Measurements from ENCODE around the gene OR5H2. TPM values are rescaled to one million over a fixed set of nuclear protein-coding genes. Genes with fewer than 3 reads are reported as not detected.

Gene OR5H2
- total RNA-seq, 1 donor from 2014 or later: not detected

DNA sequence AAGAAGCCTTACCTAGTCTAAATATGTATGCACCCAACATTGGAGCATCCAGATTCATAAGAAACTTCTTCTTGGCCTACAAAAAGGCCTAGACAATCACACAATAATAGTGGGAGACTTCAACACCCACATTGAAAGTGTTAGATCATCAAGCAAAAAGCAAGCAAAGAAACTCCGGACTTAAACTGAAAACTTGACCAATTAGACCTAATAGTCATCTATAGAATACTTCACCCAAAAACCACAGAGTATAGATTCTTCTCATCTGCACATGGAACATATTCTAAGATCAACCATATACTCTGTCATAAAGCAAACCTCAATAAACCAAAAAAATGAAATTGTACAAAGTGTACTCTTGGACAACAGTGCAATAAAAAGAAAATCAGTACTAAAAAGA, 49.0 kb downstream of the OR5H2 start:
- no peak for DNase-seq

Other genes starting within 250 kb of the OR5H2 start
- gene GABRR3, start 247.2 kb upstream of the OR5H2 start, total RNA-seq: not detected
- not detected for gene OR5AC2, start 195.3 kb upstream of the OR5H2 start, total RNA-seq
- gene OR5H1, start 151.8 kb upstream of the OR5H2 start, total RNA-seq: not detected
- not detected for gene OR5H14, start 135.0 kb upstream of the OR5H2 start, total RNA-seq
- not detected for gene OR5H15, start 115.8 kb upstream of the OR5H2 start, total RNA-seq
- gene OR5H6, start 18.3 kb upstream of the OR5H2 start, total RNA-seq: not detected
- gene OR5K4, start 71.3 kb downstream of the OR5H2 start, total RNA-seq: not detected
- not detected for gene OR5K3, start 108.2 kb downstream of the OR5H2 start, total RNA-seq
- gene OR5K1, start 180.7 kb downstream of the OR5H2 start, total RNA-seq: not detected
- gene OR5K2, start 215.2 kb downstream of the OR5H2 start, total RNA-seq: not detected
- gene CLDND1, start 240.4 kb downstream of the OR5H2 start, total RNA-seq: 93.3 TPM
- gene GPR15, start 249.5 kb downstream of the OR5H2 start, total RNA-seq: not detected